ENCODE data around the gene RSKR. TPM values are rescaled to one million over a fixed set of nuclear protein-coding genes. Genes with fewer than 3 reads are reported as not detected.
A peak's percentile ranks its signal among the peaks of the same experiment; 100 is the strongest.

RSKR gene
- total and polyA plus RNA-seq, 9 of the 15 experiments (the other 6 are each of a cell fraction or from before 2014, with no cell fraction given) = 1.4 to 42.3 (median 16.2) TPM

DNA sequence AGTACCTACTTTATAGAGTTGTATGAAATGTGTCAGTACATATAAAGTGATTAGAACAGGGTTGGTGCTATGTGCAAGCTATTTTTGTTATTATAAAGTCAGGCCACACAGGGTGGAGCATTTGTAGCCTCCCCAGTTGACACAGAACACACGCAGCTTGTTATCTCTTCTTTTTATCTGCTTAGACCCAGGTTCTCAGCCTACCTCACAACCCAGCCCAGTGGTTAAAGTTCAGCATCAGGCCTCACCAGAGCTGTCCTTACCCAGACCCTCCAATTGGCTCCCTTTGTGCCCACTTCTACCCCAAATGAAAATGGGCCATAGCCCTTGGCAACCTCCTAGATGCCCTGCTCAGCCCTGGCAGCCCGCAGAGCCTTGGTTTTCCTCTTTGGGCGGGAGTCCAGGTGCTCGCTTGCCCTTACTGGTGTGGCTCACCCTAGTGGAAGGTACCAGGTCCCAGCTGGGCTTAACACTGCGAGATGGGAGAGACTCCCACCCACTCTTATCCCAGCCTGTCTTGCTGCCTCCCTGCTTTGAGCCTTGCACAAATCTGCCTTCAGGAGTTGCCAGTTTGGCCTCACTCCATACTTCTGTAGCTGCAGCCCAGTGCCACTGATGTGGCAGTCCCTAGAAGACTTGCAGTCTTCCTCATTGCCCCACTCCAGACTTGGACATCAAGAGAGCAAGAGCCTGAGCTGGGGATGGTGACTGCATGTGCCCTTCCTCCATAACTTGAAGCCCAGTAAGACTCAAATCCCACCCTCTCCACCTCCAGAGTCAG is 41.5 kb downstream of the RSKR start:
- Histone ChIP-seq H3K4me3 (peak overlapping the region; percentile 82), H3K9me3 (replicated peaks; ENCODE audit: control insufficient read depth, insufficient read depth, low read depth, low read length) (no peaks in the 10 kb centered on the region), H3K4me1 (replicated peaks in 1 of 2; ENCODE audit: control insufficient read depth in 2 of 2, insufficient read depth in 2 of 2, low read length in 2 of 2) (peaks cover 31 to 38% of the 10 kb centered on the region in 2 experiments), H3K4me2 (ENCODE audit: insufficient read depth, low read length) (peak overlapping the region; percentile 85), H2AFZ (ENCODE audit: low read depth, low read length) (0 out of 2 replicates have a peak overlapping the region, but pooled peaks have one; percentile 95), H3K79me2 (ENCODE audit: control insufficient read depth, insufficient read depth, low read length) (peaks cover 66% of the 10 kb centered on the region), H3K9me1 (ENCODE audit: control insufficient read depth, insufficient read depth, low read length) (peaks cover 18% of the 10 kb centered on the region), H3K9ac (ENCODE audit: insufficient read depth in 1 of 2, low read depth in 2 of 2, low read length in 2 of 2) (peak overlapping the region; percentile 73 to 77; a peak in 3 of 4 replicates), H3K36me3 (ENCODE audit: control insufficient read depth, insufficient read depth, low read length) (peaks cover 52% of the 10 kb centered on the region), H3K27ac (ENCODE audit: extremely low read depth, low read depth, low read length) (peak overlapping the region; percentile 83; the same call in 2 of the 3 replicates), H3K27me3 (ENCODE audit: control insufficient read depth in 2 of 2, insufficient read depth in 2 of 2, low read length in 2 of 2) (no peaks in the 10 kb centered on the region), H4K20me1 (replicated peaks; ENCODE audit: control insufficient read depth, insufficient read depth, low read length) (0 out of 2 replicates have a peak, but pooled peaks cover 10% of the 10 kb centered on the region)
- ChIA-PET CTCF (ENCODE audit: low intra/inter-chr PET ratio) (no interaction called here), POLR2A (interaction anchor here (0.8 to 4.8 kb wide), 9 partner anchors 11 to 373 kb away, joined by 3 to 26 read pairs (median 4); partner anchors contain the start of gene UNC119)
- BruUV-seq (replicated peaks) = no TSS peak
- in situ Hi-C loops (cut with MboI) = no loop called here
- ATAC-seq = no peak
- intact Hi-C loops (cut with micrococcal nuclease) = no loop called here
- no peak for FAIRE-seq
- WGBS (ENCODE audit: insufficient coverage, low coverage, missing lambda C conversion rate) = 35% methylated on average over 5 of the region's 5 CpGs
- peak in 1 of 4 experiments; percentile 43 for DNase-seq (ENCODE audit: extremely low read depth in 1 of 4, low spot score in 3 of 4)
- TF ChIP-seq ZNF551 (CRISPR knock-in tag; IDR thresholded peaks at IDR 0.05) (no peak), ZNF239 (CRISPR knock-in tag; IDR thresholded peaks at IDR 0.05) (no peak), POLR2AphosphoS5 (IDR thresholded peaks at IDR 0.05; ENCODE audit: control insufficient read depth, insufficient read depth, low read depth, low read length) (peak; percentile 12; the same call in 1 of the 2 replicates), MYNN (IDR thresholded peaks at IDR 0.05) (peak; percentile 28; the same call in 1 of the 2 replicates), MYNN (CRISPR knock-in tag; IDR thresholded peaks at IDR 0.05) (no peak), ZNF143 (CRISPR knock-in tag; IDR thresholded peaks at IDR 0.05) (no peak), USF1 (CRISPR knock-in tag; IDR thresholded peaks at IDR 0.05) (no peak), ZNF217 (CRISPR knock-in tag; IDR thresholded peaks at IDR 0.05) (no peak), LCOR (CRISPR knock-in tag; IDR thresholded peaks at IDR 0.05) (no peak), HDAC2 (IDR thresholded peaks at IDR 0.05) (no peak)
- TF ChIP-seq, protein P1, sequence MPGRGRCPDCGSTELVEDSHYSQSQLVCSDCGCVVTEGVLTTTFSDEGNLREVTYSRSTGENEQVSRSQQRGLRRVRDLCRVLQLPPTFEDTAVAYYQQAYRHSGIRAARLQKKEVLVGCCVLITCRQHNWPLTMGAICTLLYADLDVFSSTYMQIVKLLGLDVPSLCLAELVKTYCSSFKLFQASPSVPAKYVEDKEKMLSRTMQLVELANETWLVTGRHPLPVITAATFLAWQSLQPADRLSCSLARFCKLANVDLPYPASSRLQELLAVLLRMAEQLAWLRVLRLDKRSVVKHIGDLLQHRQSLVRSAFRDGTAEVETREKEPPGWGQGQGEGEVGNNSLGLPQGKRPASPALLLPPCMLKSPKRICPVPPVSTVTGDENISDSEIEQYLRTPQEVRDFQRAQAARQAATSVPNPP (IDR thresholded peaks at IDR 0.05; ENCODE audit: borderline replicate concordance, insufficient read depth, insufficient read length) = no peak
- TF ChIP-seq, protein P2, sequence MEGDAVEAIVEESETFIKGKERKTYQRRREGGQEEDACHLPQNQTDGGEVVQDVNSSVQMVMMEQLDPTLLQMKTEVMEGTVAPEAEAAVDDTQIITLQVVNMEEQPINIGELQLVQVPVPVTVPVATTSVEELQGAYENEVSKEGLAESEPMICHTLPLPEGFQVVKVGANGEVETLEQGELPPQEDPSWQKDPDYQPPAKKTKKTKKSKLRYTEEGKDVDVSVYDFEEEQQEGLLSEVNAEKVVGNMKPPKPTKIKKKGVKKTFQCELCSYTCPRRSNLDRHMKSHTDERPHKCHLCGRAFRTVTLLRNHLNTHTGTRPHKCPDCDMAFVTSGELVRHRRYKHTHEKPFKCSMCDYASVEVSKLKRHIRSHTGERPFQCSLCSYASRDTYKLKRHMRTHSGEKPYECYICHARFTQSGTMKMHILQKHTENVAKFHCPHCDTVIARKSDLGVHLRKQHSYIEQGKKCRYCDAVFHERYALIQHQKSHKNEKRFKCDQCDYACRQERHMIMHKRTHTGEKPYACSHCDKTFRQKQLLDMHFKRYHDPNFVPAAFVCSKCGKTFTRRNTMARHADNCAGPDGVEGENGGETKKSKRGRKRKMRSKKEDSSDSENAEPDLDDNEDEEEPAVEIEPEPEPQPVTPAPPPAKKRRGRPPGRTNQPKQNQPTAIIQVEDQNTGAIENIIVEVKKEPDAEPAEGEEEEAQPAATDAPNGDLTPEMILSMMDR (IDR thresholded peaks at IDR 0.05 in 2 of 3, conservative IDR thresholded peaks at IDR 0.05 in 1 of 3; ENCODE audit: insufficient read depth in 2 of 3, low read depth in 1 of 3, low read length in 3 of 3) = no peak
- TF ChIP-seq, protein P3, sequence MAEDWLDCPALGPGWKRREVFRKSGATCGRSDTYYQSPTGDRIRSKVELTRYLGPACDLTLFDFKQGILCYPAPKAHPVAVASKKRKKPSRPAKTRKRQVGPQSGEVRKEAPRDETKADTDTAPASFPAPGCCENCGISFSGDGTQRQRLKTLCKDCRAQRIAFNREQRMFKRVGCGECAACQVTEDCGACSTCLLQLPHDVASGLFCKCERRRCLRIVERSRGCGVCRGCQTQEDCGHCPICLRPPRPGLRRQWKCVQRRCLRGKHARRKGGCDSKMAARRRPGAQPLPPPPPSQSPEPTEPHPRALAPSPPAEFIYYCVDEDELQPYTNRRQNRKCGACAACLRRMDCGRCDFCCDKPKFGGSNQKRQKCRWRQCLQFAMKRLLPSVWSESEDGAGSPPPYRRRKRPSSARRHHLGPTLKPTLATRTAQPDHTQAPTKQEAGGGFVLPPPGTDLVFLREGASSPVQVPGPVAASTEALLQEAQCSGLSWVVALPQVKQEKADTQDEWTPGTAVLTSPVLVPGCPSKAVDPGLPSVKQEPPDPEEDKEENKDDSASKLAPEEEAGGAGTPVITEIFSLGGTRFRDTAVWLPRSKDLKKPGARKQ (CRISPR knock-in tag; IDR thresholded peaks at IDR 0.05) = no peak

All from K562 (cell line).